ENCODE data around the gene ST3GAL5. TPM values are rescaled to one million over a fixed set of nuclear protein-coding genes. Genes with fewer than 3 reads are reported as not detected.
"Not testable (repeated sequence)": the region's sequence is repeated elsewhere in the genome, so short reads cannot be mapped to it uniquely, and the experiment has no call there.

Gene ST3GAL5
- total RNA-seq, result 2.6 and 4.4 TPM in 2 replicates

GRCh38 chr2:85888684-85889626, at the start of gene ST3GAL5:
Gene ST3GAL5 (minus strand): TSS chr2:85888990. CDS start chr2:85888905, 85 bp downstream.
- peak; percentile 47 to 93 for DNase-seq (ENCODE audit: low read depth in 2 of 2)

- DNase-seq (ENCODE audit: low read depth in 2 of 2), result peak in 1 of 2 donors; percentile 15
Observed at GRCh38 chr2:85938456-85938855, 49.7 kb upstream of the ST3GAL5 start.

GRCh38 chr2:85937069-85937439, 48.3 kb upstream of the ST3GAL5 start:
- DNase-seq (ENCODE audit: low read depth in 2 of 2), result no peak

DNA sequence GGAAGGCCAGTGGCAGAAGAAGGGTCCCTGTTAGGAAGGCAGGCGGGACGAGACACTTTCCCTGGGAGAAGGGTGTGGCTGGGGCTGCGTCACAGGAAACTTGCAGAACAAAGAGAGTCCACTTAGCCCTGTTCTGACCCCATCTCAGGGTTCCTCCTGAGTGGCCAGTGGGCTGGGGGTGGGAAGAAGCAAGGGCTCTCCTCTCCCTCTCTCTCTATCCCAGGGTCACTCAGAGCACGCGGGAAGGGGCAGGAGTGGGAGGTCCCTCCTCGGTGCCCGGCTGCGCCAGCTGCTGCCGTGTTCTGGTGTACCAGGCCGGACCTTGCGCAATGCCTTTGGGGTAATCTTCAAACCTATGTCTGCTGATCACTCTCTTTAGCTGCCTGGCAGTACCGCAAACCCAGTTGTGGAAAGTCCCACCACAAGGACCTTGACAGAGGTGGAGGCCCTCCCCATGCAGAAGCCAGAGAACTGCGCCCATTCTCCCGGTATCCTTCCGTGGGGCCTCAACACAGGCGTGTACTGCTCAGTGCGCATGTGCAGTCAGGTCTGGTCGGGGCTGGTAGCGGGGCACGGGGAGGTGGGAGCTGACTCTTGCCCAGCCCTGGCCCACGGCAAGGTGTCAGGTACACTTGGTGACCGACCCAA, 47.8 kb upstream of the ST3GAL5 start:
- no peak for DNase-seq (ENCODE audit: low read depth in 2 of 2)

DNA sequence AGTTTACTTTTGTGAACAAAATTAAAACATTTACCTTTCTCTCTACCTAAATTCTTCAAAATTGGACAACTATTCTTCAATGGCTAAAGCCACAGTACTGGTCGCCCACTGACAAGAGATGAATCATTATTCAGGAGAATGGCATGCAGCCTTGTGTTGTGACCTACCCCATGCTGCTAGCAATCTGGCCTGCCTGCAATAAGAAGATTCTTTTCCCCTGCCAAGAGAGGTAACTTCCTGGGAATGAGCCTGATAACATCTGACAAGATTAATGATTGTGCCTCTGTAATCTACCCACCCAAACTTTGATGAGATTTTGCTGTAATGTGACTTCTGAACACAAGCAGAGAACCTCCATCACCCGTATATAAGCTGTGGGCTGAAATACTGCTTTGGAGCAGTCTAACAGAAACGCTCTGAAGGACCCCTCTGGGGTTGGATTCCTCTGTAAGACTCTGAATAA, 47.0 kb upstream of the ST3GAL5 start:
- DNase-seq (ENCODE audit: low read depth in 2 of 2), result peak in 1 of 2 donors; percentile 68

DNA sequence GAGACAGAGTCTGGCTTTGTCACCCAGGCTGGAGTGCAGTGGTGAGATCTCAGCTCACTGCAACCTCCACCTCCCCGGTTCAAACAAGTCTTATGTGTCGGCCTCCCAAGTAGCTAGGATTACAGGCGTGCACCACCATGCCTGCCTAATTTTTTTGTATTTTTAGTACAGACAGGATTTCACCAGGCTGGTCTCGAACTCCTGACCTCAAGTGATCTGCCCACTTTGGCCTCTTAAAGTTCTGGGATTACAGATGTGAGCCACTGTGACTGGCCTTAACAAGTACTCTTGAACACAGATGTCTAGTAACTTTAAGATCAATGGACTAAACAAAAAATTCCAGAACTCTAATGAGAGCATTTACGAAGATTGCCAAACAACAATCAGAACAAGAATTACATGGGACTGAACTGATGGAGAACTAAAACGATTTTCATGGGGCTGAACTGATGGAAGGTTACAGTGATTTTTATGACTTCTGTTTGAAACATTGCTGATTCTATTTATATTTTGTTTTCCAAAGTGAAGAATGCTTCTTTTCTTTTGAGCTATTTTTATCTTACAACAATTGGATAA, 46.5 kb upstream of the ST3GAL5 start:
- no peak for DNase-seq (ENCODE audit: low read depth in 2 of 2)

- DNase-seq (ENCODE audit: low read depth in 2 of 2), result peak in 1 of 2 donors; percentile 85
Observed at GRCh38 chr2:85933753-85934594, 45.2 kb upstream of the ST3GAL5 start.

DNA sequence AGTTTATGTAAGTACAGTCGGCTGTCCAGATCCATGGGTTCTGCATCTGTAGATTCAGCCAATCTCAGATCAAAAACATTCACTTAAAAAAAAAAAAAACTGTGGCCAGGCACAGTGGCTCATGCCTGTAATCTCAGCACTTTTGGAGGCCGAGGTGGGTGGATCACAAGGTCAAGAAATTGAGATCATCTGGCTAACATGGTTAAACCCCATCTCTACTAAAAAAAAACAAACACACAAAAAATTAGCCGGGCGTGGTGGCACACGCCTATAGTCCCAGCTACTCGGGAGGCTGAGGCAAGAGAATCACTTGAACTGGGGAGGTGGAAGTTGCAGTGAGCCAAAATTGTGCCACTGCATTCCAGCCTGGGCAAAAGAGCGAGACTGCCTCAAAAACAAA, 42.4 kb upstream of the ST3GAL5 start:
- DNase-seq (ENCODE audit: low read depth in 2 of 2), result not testable (repeated sequence)

GRCh38 chr2:85930129-85931124, 41.6 kb upstream of the ST3GAL5 start:
- DNase-seq (ENCODE audit: low read depth in 2 of 2), result no peak

DNA sequence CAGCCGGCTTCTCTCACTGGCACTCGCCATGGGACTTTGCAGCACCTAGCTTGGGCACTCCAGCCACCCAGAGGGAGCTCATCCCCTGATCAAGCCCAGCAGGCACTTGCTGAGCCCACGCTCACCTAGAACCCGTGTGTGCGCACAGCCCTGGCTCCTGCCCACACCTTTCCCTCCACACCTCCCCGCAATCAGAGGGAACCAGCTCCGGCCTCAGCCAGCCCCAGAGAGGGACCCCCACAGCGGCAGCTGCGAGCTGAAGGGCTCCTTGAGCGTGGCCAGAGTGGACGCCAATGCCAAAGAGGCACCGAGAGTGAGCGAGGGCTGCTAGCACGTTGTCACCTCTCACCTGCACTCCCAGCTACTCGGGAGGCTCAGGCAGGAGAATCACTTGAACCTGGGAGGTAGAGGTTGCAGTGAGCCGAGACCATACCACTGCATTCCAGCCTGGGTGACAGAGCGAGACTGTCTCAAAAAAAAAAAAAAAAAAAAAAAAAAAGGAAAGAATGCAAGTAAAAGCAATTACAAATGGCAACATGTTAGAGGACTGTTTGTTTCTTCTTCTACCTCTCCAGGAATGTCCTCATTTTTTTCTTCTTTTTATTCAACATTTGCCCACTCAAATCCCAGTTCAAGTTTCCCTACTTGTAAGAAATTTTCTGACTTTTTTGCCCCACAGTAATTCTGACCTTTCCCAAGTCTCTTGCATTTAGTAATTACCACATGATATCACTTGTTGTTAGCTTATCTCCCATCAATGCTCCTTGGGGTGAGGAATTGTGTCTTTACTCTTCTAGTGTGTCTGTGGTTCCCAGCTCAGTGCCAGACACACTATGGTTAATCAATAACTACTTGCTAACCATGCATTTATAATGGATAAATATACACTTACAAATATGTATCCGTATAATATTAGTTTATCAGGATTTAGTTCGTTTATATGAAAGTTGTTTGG, 40.6 kb upstream of the ST3GAL5 start:
- no peak for DNase-seq (ENCODE audit: low read depth in 2 of 2)

GRCh38 chr2:85926931-85927661, 38.3 kb upstream of the ST3GAL5 start:
- DNase-seq (ENCODE audit: low read depth in 2 of 2), result no peak

DNA sequence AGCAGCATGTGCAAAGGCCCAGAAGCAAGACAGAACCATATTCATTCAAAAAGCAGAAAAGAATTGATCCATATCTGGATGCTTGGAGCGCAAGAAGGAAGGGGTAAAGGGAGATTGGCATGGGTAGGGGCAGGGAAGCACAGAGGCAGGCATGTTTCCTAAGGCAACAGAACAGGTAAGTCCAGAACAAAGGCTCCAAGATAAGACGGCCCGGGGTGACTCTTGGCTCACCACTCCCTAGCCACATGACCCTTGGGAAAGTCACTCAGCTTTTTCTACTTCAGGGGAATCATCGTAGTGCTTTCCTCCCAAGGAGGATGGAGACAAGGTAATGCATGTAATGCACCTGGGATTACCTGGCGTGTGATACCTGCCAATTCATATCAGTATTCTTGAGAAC, 37.7 kb upstream of the ST3GAL5 start:
- no peak for DNase-seq (ENCODE audit: low read depth in 2 of 2)

DNA sequence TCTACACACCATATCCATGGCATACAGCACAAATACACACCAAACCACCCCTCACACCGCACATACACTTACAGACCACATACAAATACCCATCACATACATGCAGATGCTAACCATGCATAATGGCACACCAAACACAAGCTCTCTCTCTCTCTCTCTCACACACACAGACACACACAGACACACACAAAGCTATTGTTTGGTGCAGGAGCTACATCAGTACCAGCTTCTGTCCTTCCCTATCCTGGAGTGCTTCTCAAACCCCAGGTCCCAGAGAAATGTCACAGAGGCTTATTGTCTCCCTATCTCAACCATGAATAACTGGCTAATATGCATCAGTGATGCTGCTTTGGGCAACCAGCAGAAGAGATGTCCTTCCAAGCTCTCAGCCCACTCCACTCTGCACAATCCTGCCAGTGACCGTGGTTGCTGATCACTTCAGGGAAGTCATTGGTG, 36.5 kb upstream of the ST3GAL5 start:
- no peak for DNase-seq (ENCODE audit: low read depth in 2 of 2)

- DNase-seq (ENCODE audit: low read depth in 2 of 2), result peak in 1 of 2 donors; percentile 41
Observed at GRCh38 chr2:85924522-85924921, 35.7 kb upstream of the ST3GAL5 start.

DNA sequence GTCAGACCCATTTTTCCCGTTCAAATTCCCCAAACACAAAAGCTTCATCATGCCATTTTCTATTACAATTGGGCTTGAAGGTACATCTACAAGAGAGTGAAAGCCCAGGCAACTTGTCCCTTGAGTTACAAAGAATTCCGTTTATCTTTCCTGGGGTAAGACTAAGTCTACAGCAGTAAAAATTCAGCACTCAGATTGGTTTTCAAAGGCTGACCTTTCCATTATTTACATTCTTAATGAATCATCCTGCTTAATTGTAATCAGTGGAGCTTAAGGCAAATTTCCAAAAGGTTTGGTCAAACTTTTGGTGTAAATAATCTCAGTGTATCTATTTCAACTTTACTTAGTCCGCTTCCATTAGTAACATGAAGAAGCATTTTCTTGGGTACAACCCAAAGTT, 33.4 kb upstream of the ST3GAL5 start:
- DNase-seq (ENCODE audit: low read depth in 2 of 2), result no peak

- DNase-seq (ENCODE audit: low read depth in 2 of 2), result no peak
Observed at GRCh38 chr2:85921659-85922058, 32.9 kb upstream of the ST3GAL5 start.

DNA sequence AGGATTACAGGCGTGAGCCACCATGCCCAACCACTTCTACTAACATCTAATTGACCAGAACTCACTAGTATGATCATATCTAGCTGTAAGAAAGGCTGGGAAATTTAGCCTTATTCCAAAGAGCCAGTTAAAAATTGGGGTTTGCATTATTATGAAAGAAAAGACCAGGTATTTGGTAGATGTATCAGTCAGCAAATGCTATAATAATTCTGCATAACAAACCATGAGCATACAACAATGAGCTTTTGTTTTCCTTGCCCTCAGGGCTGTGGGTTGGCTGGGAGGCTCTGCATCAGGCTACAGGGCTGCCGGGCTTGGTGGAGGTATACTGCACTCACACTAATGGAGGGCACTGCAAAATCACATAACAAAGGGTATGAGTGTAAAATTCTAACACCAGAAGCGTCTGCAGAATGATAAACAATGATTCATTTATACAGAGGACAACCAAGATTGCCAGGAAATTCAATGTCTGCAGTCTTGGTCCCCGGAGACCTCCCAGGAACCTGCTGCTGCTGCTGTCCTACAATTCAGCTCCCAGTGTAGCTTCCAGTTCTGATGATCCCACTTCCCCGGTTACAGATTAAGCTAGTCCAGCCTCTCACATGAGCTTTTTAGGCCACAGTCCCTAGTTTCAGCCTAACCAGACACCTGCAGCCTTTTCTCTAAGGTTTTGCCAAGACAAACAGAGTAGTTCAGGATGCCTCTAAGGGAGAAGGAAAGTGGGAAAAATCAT, 32.2 kb upstream of the ST3GAL5 start:
- DNase-seq (ENCODE audit: low read depth in 2 of 2), result peak in 1 of 2 donors; percentile 65
